Esophagus squamous epithelium (tissue), 5 donors: ENCODE measurements around the gene PADI4. TPM values are rescaled to one million over a fixed set of nuclear protein-coding genes. Genes with fewer than 3 reads are reported as not detected.
"Not testable (repeated sequence)": the region's sequence is repeated elsewhere in the genome, so short reads cannot be mapped to it uniquely, and the experiment has no call there.

ENCODE experiments used
- DNase-seq: peaks from one replicate; lab custom pipeline; 2025; lab: John Stamatoyannopoulos, UW
- H3K27ac ChIP-seq, 4 donors: fragments of 200-600 bp; sonication (generic); one replicate each; pipeline ENCODE4 v1.5.1; 2016 to 2019; ENCODE audit warnings: mild to moderate bottlenecking in 1 of 4
- H3K27me3 ChIP-seq, 4 donors: fragments of 200-600 bp; sonication (generic); 1 replicate in 3 of 4; 2 replicates in 1 of 4; pipeline versions ENCODE4 v1.5.1 to v1.6.0; 2017 to 2021; ENCODE audit warnings: antibody characterized with exemption in 1 of 4
- H3K36me3 ChIP-seq, 3 donors: fragments of 200-600 bp; sonication (generic); one replicate each; pipeline ENCODE4 v1.5.1; 2016 to 2019
- H3K4me1 ChIP-seq, 3 donors: fragments of 200-600 bp; sonication (generic); one replicate each; pipeline ENCODE4 v1.5.1; 2017 to 2019
- H3K4me3 ChIP-seq, 4 donors: fragments of 200-600 bp; sonication (generic); 1 replicate in 3 of 4; 2 replicates in 1 of 4; pipeline ENCODE4 v1.5.1; 2016 to 2019; ENCODE audit warnings: mild to moderate bottlenecking in 2 of 4, moderate library complexity in 1 of 4
- H3K9me3 ChIP-seq, 3 donors: fragments of 200-600 bp; sonication (generic); one replicate each; pipeline ENCODE4 v1.5.1; 2016 to 2019
- POLR2A ChIP-seq, 4 donors: fragments of 450-650 bp; IDR thresholded peaks; one replicate each; pipeline ENCODE4 v1.6.1; 2017; ENCODE audit warnings: antibody characterized with exemption in 4 of 4, mild to moderate bottlenecking in 4 of 4, moderate library complexity in 3 of 4
- WGBS, 2 donors: methylation state at CpG; one replicate each; pipeline ENCODE4 v1.1.5; 2018; 5-methylcytosine and 5-hydroxymethylcytosine counted together
- intact Hi-C: fragments of 100-400 bp; cut with DNase I; formaldehyde crosslinking; loops from one replicate; pipeline ENCODE4 v1.15.0; 2022
- total RNA-seq, 4 donors: library from RNA; depleted of rRNA; stranded (reverse); fragments of >200 nt; gene quantifications; one replicate each; pipeline ENCODE4 v1.1.0, GENCODE V29; 2016
- TF ChIP-seq, protein P1 (sequence below), 6 experiments: fragments of 450-650 bp in 4 of 6; fragments of 200-600 bp in 2 of 6; sonication (generic) in 2 of 6; IDR thresholded peaks; one replicate each; pipeline ENCODE4 v1.5.1; 2016 to 2019; ENCODE audit warnings: antibody characterized with exemption in 6 of 6, mild to moderate bottlenecking in 4 of 6, moderate library complexity in 4 of 6
- donor health status: DM: yes; HTN: yes; CAD: no.

Gene PADI4
- total RNA-seq, 4 donors from 2014 or later, result not detected

GRCh38 chr1:17403081-17403480, 95.1 kb downstream of the PADI4 start:
- TF ChIP-seq, protein P1, sequence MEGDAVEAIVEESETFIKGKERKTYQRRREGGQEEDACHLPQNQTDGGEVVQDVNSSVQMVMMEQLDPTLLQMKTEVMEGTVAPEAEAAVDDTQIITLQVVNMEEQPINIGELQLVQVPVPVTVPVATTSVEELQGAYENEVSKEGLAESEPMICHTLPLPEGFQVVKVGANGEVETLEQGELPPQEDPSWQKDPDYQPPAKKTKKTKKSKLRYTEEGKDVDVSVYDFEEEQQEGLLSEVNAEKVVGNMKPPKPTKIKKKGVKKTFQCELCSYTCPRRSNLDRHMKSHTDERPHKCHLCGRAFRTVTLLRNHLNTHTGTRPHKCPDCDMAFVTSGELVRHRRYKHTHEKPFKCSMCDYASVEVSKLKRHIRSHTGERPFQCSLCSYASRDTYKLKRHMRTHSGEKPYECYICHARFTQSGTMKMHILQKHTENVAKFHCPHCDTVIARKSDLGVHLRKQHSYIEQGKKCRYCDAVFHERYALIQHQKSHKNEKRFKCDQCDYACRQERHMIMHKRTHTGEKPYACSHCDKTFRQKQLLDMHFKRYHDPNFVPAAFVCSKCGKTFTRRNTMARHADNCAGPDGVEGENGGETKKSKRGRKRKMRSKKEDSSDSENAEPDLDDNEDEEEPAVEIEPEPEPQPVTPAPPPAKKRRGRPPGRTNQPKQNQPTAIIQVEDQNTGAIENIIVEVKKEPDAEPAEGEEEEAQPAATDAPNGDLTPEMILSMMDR (IDR thresholded peaks at IDR 0.05), result no peak
- no peak for TF ChIP-seq POLR2A (IDR thresholded peaks at IDR 0.05)

GRCh38 chr1:17404034-17404684, 96.2 kb downstream of the PADI4 start:
- H3K27me3 ChIP-seq, result no peaks in the 10 kb centered on the region
- no peak overlapping the region for H3K4me3 ChIP-seq
- DNase-seq, result no peak
- H3K27ac ChIP-seq, result no peak overlapping the region
- WGBS, 2 donors, result 46 to 58% methylated on average over 7 to 10 of the region's 15 CpGs
- TF ChIP-seq POLR2A (IDR thresholded peaks at IDR 0.05), result no peak
- TF ChIP-seq, protein P1 (IDR thresholded peaks at IDR 0.05), result no peak
- peaks cover 10 to 25% (median 16%) of the 10 kb centered on the region in 3 donors for H3K36me3 ChIP-seq
- H3K9me3 ChIP-seq, result no peaks in the 10 kb centered on the region
- peaks cover 0 to 17% (median 5%) of the 10 kb centered on the region in 3 donors for H3K4me1 ChIP-seq
- intact Hi-C loops, result no loop called here

More at GRCh38 chr1:17403081-17403480, 95.1 kb downstream of the PADI4 start:
- no peak for DNase-seq
- peaks cover 0 to 14% (median 5%) of the 10 kb centered on the region in 3 donors for H3K36me3 ChIP-seq
- H3K27ac ChIP-seq, result no peak overlapping the region
- no peaks in the 10 kb centered on the region for H3K27me3 ChIP-seq
- H3K9me3 ChIP-seq, result no peaks in the 10 kb centered on the region
- WGBS, 2 donors, result 33% methylated on average over 2 of the region's 3 CpGs; no CpG with 5 or more reads in 1 of the 2 donors
- no peak overlapping the region for H3K4me3 ChIP-seq
- H3K4me1 ChIP-seq, result peaks cover 0 to 17% (median 5%) of the 10 kb centered on the region in 3 donors
- intact Hi-C loops, result no loop called here

- Histone ChIP-seq H3K4me1 (peaks cover 0 to 17% (median 5%) of the 10 kb centered on the region in 3 donors), H3K4me3 (no peak overlapping the region), H3K27me3 (no peaks in the 10 kb centered on the region), H3K27ac (no peak overlapping the region), H3K9me3 (no peaks in the 10 kb centered on the region), H3K36me3 (peaks cover 17 to 31% (median 23%) of the 10 kb centered on the region in 3 donors)
- WGBS, 2 donors, result 40 to 71% methylated on average over 4 to 5 of the region's 6 CpGs
- DNase-seq, result no peak
- intact Hi-C loops, result no loop called here
- TF ChIP-seq POLR2A (IDR thresholded peaks at IDR 0.05), result no peak
- TF ChIP-seq, protein P1 (IDR thresholded peaks at IDR 0.05), result no peak
Observed at GRCh38 chr1:17404820-17405219, 96.8 kb downstream of the PADI4 start.

GRCh38 chr1:17405898-17406759, 98.1 kb downstream of the PADI4 start:
- Histone ChIP-seq H3K27ac (no peak overlapping the region), H3K36me3 (peaks cover 27 to 44% (median 32%) of the 10 kb centered on the region in 3 donors), H3K9me3 (no peaks in the 10 kb centered on the region), H3K4me3 (no peak overlapping the region), H3K4me1 (peaks cover 0 to 17% (median 5%) of the 10 kb centered on the region in 3 donors), H3K27me3 (no peaks in the 10 kb centered on the region)
- WGBS, 2 donors, result 79 to 80% methylated on average over 4 to 6 of the region's 15 CpGs
- TF ChIP-seq POLR2A (IDR thresholded peaks at IDR 0.05), result no peak
- TF ChIP-seq, protein P1 (IDR thresholded peaks at IDR 0.05), result peak; percentile 30 to 74 (median 66)
- DNase-seq, result no peak
- intact Hi-C loops, result no loop called here

DNA sequence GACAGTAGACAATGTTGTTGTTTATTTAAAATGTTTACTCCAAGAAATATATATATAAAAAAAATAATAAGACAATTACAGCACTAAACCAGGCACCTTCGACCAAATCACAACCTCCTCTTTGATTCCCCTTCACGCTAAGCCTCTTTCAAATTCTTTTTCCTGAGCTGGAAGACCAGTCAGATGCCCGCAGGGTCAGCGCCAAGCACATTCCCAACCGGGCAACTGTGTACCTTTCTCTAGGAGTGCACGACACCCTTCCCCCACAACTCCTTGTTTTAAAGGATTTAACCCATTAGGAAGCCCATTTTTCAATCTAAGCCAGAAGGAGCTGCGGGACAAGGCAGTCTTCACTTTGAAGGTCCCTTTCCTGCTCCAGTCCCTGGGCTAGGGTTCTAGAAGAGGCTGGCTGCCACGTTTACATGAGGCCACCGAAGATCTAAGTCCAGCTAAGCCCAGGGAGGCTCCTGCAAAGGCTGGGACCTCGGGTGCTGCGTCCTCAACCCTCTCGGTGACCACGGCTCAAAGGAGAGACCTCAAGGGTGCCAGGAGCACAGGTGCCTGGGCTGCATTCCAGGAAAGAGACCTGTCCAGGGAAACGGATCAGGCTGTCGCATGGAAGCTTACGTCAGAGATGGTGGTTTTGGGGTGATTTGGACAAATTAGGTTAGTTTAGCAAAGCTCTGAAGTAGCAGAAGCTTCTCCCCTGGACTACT, 98.9 kb downstream of the PADI4 start:
- 70 to 74% methylated on average over 8 to 16 of the region's 16 CpGs for WGBS, 2 donors
- H3K27ac ChIP-seq, intact Hi-C loops, H3K27me3 ChIP-seq, H3K9me3 ChIP-seq, H3K4me3 ChIP-seq, DNase-seq: not testable (repeated sequence)
- Histone ChIP-seq H3K4me1 (peaks cover 0 to 21% (median 5%) of the 10 kb centered on the region in 3 donors), H3K36me3 (peaks cover 27 to 52% (median 39%) of the 10 kb centered on the region in 3 donors)

- H3K9me3 ChIP-seq, H3K27me3 ChIP-seq, H3K27ac ChIP-seq, DNase-seq, H3K4me3 ChIP-seq, intact Hi-C loops: not testable (repeated sequence)
- H3K4me1 ChIP-seq, result peaks cover 0 to 26% (median 3%) of the 10 kb centered on the region in 3 donors
- H3K36me3 ChIP-seq, result peaks cover 33 to 63% (median 50%) of the 10 kb centered on the region in 3 donors
- WGBS, 2 donors, result 87 to 95% methylated on average over 19 to 22 of the region's 30 CpGs
Observed at GRCh38 chr1:17407786-17408514, 100.0 kb downstream of the PADI4 start.
